CD14-positive monocyte (primary cell): ENCODE measurements around the gene SCARB1. TPM values are rescaled to one million over a fixed set of nuclear protein-coding genes. Genes with fewer than 3 reads are reported as not detected.

Experiments
- DNase-seq, 3 donors: peaks; one replicate each; pipeline ENCODE4 v3.0.0-alpha.2; 2011 to 2022
- H2AFZ ChIP-seq: 2 replicates; pipeline ENCODE4 v1.6.0; 2012; ENCODE audit warnings: mild to moderate bottlenecking, low read depth, low read length, inconsistent platforms; ENCODE audit not compliant: insufficient read depth, poor library complexity, severe bottlenecking
- H3K27ac ChIP-seq, 2 donors: 1 replicate in 1 of 2; 2 replicates in 1 of 2; pipeline ENCODE4 v1.5.1; 2012 to 2013; ENCODE audit warnings: low read length in 2 of 2, control low read depth in 1 of 2, inconsistent platforms in 1 of 2, low read depth in 1 of 2, mild to moderate bottlenecking in 1 of 2
- H3K27me3 ChIP-seq, 2 donors: one replicate each; pipeline versions ENCODE4 v1.6.0 to v1.6.1; 2011 to 2013; ENCODE audit warnings: low read length in 2 of 2; ENCODE audit not compliant: control insufficient read depth in 2 of 2, insufficient read depth in 2 of 2
- H3K36me3 ChIP-seq, 2 donors: replicated peaks in 1 of 2; 1 replicate in 1 of 2; 2 replicates in 1 of 2; pipeline versions ENCODE4 v1.5.1 to v1.6.1; 2012 to 2013; ENCODE audit warnings: low read length in 2 of 2, control low read depth in 1 of 2, inconsistent platforms in 1 of 2, mild to moderate bottlenecking in 1 of 2; ENCODE audit not compliant: insufficient read depth in 2 of 2, control insufficient read depth in 1 of 2
- H3K4me1 ChIP-seq, 2 donors: 1 replicate in 1 of 2; 2 replicates in 1 of 2; pipeline versions ENCODE4 v1.5.1 to v1.6.1; 2012 to 2013; ENCODE audit warnings: low read length in 2 of 2, control low read depth in 1 of 2, inconsistent platforms in 1 of 2, mild to moderate bottlenecking in 1 of 2, moderate library complexity in 1 of 2; ENCODE audit not compliant: insufficient read depth in 2 of 2, control insufficient read depth in 1 of 2
- H3K4me2 ChIP-seq: replicated peaks from 2 replicates; pipeline ENCODE3; 2012; ENCODE audit warnings: low read length, moderate library complexity, mild to moderate bottlenecking; ENCODE audit not compliant: poor library complexity, severe bottlenecking; ENCODE audit errors: extremely low read depth
- H3K4me3 ChIP-seq, 3 experiments: fragments of 200-600 bp in 1 of 3; sonication (generic) in 1 of 3; replicated peaks in 1 of 3; 1 replicate in 2 of 3; 2 replicates in 1 of 3; pipeline ENCODE4 v1.5.1; 2011 to 2013; ENCODE audit warnings: low read length in 3 of 3, mild to moderate bottlenecking in 3 of 3, control low read depth in 2 of 3, low read depth in 2 of 3, inconsistent platforms in 1 of 3, moderate library complexity in 1 of 3
- H3K79me2 ChIP-seq: 2 replicates; pipeline ENCODE4 v1.6.0; 2012; ENCODE audit warnings: mild to moderate bottlenecking, control low read depth, inconsistent platforms, low read length, moderate library complexity; ENCODE audit not compliant: insufficient read depth
- H3K9ac ChIP-seq: 2 replicates; pipeline ENCODE4 v1.6.0; 2017; ENCODE audit warnings: low read length, mild to moderate bottlenecking; ENCODE audit not compliant: insufficient read depth, poor library complexity, severe bottlenecking
- H3K9me3 ChIP-seq, 2 donors: replicated peaks in 1 of 2; 1 replicate in 1 of 2; 2 replicates in 1 of 2; pipeline versions ENCODE4 v1.5.1 to v1.6.1; 2012 to 2013; ENCODE audit warnings: low read length in 2 of 2, control low read depth in 1 of 2; ENCODE audit not compliant: control insufficient read depth in 1 of 2, insufficient read depth in 1 of 2
- H4K20me1 ChIP-seq: 2 replicates; pipeline ENCODE4 v1.6.0; 2012; ENCODE audit warnings: mild to moderate bottlenecking, low read length, control low read depth, moderate library complexity; ENCODE audit not compliant: insufficient read depth
- H3K27ac Mint-ChIP-seq, 7 donors: one replicate each; pipeline ENCODE4 v1.8.0; 2020; ENCODE audit warnings: mild to moderate bottlenecking in 7 of 7, mixed read lengths in 7 of 7, moderate library complexity in 6 of 7, inconsistent platforms in 2 of 7
- H3K27me3 Mint-ChIP-seq, 3 donors: one replicate each; pipeline ENCODE4 v1.8.0; 2021 to 2022; ENCODE audit warnings: low read depth in 3 of 3, mild to moderate bottlenecking in 3 of 3, mixed read lengths in 3 of 3, moderate library complexity in 3 of 3, inconsistent platforms in 1 of 3
- H3K36me3 Mint-ChIP-seq, 2 donors: one replicate each; pipeline ENCODE4 v1.8.0; 2020; ENCODE audit warnings: mixed read lengths in 2 of 2, inconsistent platforms in 1 of 2, mild to moderate bottlenecking in 1 of 2
- H3K4me1 Mint-ChIP-seq: one replicate; pipeline ENCODE4 v1.8.0; 2020; ENCODE audit warnings: mild to moderate bottlenecking, mixed read lengths
- H3K4me3 Mint-ChIP-seq, 2 donors: one replicate each; pipeline ENCODE4 v1.8.0; 2020; ENCODE audit warnings: mild to moderate bottlenecking in 2 of 2, mixed read lengths in 2 of 2, moderate library complexity in 1 of 2
- H3K9me3 Mint-ChIP-seq, 7 donors: one replicate each; pipeline ENCODE4 v1.8.0; 2020 to 2022; ENCODE audit warnings: mixed read lengths in 7 of 7, mild to moderate bottlenecking in 6 of 7, moderate library complexity in 6 of 7, inconsistent platforms in 2 of 7
- CTCF ChIP-seq: fragments of 200-600 bp; IDR thresholded peaks from one replicate; pipeline ENCODE4 v1.8.0; 2022; ENCODE audit warnings: antibody characterized with exemption, mild to moderate bottlenecking
- WGBS: methylation state at CpG from one replicate; pipeline ENCODE4 v1.1.5; 2013; ENCODE audit warnings: missing lambda C conversion rate; ENCODE audit not compliant: insufficient coverage; 5-methylcytosine and 5-hydroxymethylcytosine counted together
- intact Hi-C, 2 donors: fragments of 100-400 bp; cut with micrococcal nuclease; formaldehyde crosslinking; loops; one replicate each; pipeline versions ENCODE4 v1.15.0 to v1.15.1; 2023
- polyA plus RNA-seq, 3 donors: library from polyadenylated mRNA; depleted of rRNA in 1 of 3; unstranded in 2 of 3; stranded (reverse) in 1 of 3; fragments of 300-500 nt in 2 of 3; fragments of >200 nt in 1 of 3; fragmentation: Illumina TruSeq in 2 of 3; gene quantifications; 1 replicate in 2 of 3; 2 replicates in 1 of 3; pipeline ENCODE4 v1.2.3, GENCODE V29; 2012 to 2021

Gene SCARB1
- polyA plus RNA-seq, 3 donors = 13.1 to 34.3 (median 15.2) TPM

- H3K27me3 ChIP-seq = no peaks in the 10 kb centered on the region
- peak overlapping the region; percentile 45 for H3K9ac ChIP-seq
- peak overlapping the region in 1 of 2 donors; percentile 36 for H3K4me3 Mint-ChIP-seq
- H3K36me3 ChIP-seq = no peaks in the 10 kb centered on the region
- H4K20me1 ChIP-seq = no peaks in the 10 kb centered on the region
- no peak overlapping the region for H2AFZ ChIP-seq
- peaks cover 9 to 18% of the 10 kb centered on the region in 2 donors for H3K36me3 Mint-ChIP-seq
- H3K27ac ChIP-seq = peak overlapping the region; percentile 90 to 94
- H3K27me3 Mint-ChIP-seq = peaks cover 0 to 8% (median 0%) of the 10 kb centered on the region in 3 donors
- peak overlapping the region in 1 of 3 experiments; percentile 31 for H3K4me3 ChIP-seq
- H3K27ac Mint-ChIP-seq = peak overlapping the region; percentile 86 to 98 (median 93)
- peaks cover 100% of the 10 kb centered on the region in 2 donors for H3K4me1 ChIP-seq
- H3K9me3 ChIP-seq = peaks cover 0 to 10% of the 10 kb centered on the region in 2 donors
- peak; percentile 77 to 88 (median 85) for DNase-seq
- H3K79me2 ChIP-seq = no peaks in the 10 kb centered on the region
- H3K4me1 Mint-ChIP-seq = peaks cover 96% of the 10 kb centered on the region
- peak overlapping the region; percentile 27 for H3K4me2 ChIP-seq
- 0% methylated on average over 1 of the region's 3 CpGs for WGBS
- intact Hi-C loops = no loop called here
- peaks cover 6 to 16% (median 10%) of the 10 kb centered on the region in 7 donors for H3K9me3 Mint-ChIP-seq
- no peak for TF ChIP-seq CTCF
Observed at GRCh38 chr12:124756760-124757159, 106.9 kb downstream of the SCARB1 start.

DNA sequence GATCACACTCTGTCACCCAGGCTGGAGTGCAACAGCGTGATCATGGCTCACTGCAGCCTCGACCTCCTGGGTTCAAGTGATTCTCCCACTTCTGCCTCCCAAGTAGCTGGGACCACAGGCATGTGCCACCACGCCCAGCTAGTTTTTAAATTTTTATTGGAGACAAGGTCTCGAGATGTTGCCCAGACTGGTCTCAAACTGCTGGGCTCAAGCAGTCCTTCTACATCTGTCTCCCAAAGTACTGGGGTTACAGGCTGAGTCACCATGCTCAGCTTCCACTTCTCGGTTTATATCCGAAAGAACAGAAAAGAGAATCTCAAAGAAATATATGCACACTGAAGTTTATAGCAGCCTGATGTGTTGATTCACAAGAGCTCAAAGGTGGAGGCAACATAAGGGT is 107.5 kb downstream of the SCARB1 start:
- H3K4me3 Mint-ChIP-seq = peak overlapping the region in 1 of 2 donors; percentile 12
- Histone ChIP-seq H4K20me1 (no peaks in the 10 kb centered on the region), H3K4me3 (peak overlapping the region in 1 of 3 experiments; percentile 31), H3K79me2 (no peaks in the 10 kb centered on the region), H2AFZ (no peak overlapping the region), H3K9ac (peak overlapping the region; percentile 45), H3K36me3 (no peaks in the 10 kb centered on the region), H3K27ac (peak overlapping the region; percentile 90 to 94), H3K9me3 (peaks cover 0 to 10% of the 10 kb centered on the region in 2 donors), H3K4me1 (peaks cover 95 to 100% of the 10 kb centered on the region in 2 donors), H3K27me3 (no peaks in the 10 kb centered on the region), H3K4me2 (peak overlapping the region; percentile 27)
- H3K27ac Mint-ChIP-seq = peak overlapping the region; percentile 86 to 98 (median 93)
- peaks cover 6 to 16% (median 10%) of the 10 kb centered on the region in 7 donors for H3K9me3 Mint-ChIP-seq
- WGBS = 60% methylated on average over 3 of the region's 6 CpGs
- H3K36me3 Mint-ChIP-seq = peaks cover 9 to 18% of the 10 kb centered on the region in 2 donors
- H3K4me1 Mint-ChIP-seq = peaks cover 95% of the 10 kb centered on the region
- TF ChIP-seq CTCF = no peak
- peaks cover 0 to 8% (median 1%) of the 10 kb centered on the region in 3 donors for H3K27me3 Mint-ChIP-seq
- intact Hi-C loops = no loop called here
- peak; percentile 60 to 75 (median 72) for DNase-seq
